VCaP (cell line): ENCODE measurements around the gene KRT35.
A peak's percentile ranks its signal among the peaks of the same experiment; 100 is the strongest.

Experiments used
- H3K27ac ChIP-seq: fragments of 450-650 bp; 2 replicates; pipeline ENCODE4 v1.5.1; 2017
- TF ChIP-seq, protein P1 (sequence below): fragments of 450-650 bp; conservative IDR thresholded peaks from 2 replicates; pipeline ENCODE4 v1.5.1; 2017; ENCODE audit warnings: mild to moderate bottlenecking, moderate library complexity

The KRT35 gene

DNA sequence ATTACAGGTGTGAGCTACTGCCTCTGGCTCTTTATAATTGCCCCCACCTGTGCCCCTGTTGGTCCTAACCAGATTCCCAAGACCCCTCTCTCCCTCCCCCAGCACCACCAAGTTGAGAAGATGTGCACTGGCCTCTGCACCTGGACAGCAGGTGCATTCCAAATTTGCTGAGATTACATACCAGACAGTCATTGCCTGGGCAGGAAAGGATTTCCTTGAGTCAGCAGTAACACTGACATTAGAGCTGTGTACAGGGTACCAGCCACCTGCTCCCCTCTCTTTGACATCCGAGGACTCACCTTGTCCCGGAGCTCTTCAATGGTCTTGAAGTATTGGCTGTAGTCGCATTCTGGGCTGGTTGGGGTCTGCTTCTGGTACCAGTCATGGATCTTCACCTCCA is 37.1 kb upstream of the KRT35 start:
- H3K27ac ChIP-seq, result no peak overlapping the region
- TF ChIP-seq, protein P1, sequence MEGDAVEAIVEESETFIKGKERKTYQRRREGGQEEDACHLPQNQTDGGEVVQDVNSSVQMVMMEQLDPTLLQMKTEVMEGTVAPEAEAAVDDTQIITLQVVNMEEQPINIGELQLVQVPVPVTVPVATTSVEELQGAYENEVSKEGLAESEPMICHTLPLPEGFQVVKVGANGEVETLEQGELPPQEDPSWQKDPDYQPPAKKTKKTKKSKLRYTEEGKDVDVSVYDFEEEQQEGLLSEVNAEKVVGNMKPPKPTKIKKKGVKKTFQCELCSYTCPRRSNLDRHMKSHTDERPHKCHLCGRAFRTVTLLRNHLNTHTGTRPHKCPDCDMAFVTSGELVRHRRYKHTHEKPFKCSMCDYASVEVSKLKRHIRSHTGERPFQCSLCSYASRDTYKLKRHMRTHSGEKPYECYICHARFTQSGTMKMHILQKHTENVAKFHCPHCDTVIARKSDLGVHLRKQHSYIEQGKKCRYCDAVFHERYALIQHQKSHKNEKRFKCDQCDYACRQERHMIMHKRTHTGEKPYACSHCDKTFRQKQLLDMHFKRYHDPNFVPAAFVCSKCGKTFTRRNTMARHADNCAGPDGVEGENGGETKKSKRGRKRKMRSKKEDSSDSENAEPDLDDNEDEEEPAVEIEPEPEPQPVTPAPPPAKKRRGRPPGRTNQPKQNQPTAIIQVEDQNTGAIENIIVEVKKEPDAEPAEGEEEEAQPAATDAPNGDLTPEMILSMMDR, result no peak

DNA sequence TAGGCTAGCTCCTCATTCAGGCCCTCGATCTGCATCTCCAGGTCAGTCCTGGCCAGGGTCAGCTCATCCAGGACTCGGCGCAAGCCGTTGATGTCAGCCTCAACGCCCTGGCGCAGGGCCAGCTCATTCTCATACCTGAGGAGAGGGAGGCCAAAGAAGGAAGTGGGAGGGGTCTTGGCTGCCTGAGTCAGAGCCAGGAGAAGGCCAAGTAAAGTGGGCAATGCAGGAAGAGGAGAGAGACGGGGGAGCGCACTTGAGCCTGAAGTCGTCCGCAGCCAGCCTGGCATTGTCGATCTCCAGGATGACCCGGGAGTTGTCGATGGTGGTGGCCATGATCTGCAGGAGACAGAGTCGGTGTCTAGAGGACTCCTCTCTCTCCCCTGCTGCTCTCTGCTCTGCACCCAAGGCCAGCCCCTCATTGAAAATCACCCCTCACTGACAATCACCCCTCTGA is 35.9 kb upstream of the KRT35 start:
- H3K27ac ChIP-seq, result no peak overlapping the region

DNA sequence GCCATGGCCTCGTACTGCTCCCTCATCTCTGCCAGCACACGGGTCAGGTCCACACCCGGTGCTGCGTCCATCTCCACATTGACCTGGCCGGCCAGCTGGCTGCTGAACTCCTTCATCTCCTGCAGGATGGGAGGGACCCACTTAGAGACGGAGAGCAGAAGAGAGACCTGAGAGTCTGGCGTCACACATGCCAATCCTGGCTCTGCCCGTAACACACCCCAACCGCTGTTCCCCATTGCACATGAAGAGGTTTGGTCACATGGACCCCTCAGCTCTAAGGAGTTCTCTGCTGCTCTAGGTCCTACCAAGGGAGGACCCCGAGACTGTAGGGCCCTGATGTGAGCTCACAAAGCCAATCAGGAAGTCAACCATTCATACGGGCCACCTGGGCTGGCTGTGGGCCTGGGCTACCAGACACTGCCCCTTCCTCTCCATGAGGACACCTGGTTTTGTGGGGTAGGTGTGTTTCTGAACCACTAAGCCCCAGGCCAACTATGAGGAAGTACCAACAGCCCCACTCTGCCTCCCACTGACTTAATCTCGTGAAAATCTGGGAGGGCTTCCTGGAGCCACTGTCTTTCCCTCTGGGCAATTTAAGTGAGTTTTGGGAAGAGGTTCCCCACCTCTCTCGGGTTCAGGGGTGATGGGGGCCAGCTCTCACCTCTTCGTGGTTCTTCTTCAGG is 35.3 kb upstream of the KRT35 start:
- TF ChIP-seq, protein P1, result no peak
- H3K27ac ChIP-seq, result no peak overlapping the region

More for the DNA sequence above, 35.9 kb upstream of the KRT35 start:
- TF ChIP-seq, protein P1, result no peak

DNA sequence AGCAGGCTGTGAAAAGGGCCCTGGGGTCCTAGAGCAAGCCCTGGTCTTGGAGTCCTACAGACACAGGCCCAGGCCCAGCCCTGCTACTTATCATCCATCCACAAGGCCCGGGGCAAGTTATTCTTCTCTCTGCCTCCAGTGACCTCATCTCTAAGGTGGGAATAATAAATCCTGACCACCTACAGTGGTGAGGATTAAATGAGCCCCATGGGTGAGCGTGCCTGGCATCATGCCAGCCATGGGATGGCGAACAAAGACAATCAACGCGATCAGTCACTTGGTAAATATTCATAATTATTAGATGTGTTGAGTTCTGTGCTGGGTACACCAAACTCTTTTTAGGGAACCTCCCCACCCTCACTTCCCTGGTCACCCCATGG is 32.2 kb upstream of the KRT35 start:
- TF ChIP-seq, protein P1, result no peak
- no peak overlapping the region for H3K27ac ChIP-seq

DNA sequence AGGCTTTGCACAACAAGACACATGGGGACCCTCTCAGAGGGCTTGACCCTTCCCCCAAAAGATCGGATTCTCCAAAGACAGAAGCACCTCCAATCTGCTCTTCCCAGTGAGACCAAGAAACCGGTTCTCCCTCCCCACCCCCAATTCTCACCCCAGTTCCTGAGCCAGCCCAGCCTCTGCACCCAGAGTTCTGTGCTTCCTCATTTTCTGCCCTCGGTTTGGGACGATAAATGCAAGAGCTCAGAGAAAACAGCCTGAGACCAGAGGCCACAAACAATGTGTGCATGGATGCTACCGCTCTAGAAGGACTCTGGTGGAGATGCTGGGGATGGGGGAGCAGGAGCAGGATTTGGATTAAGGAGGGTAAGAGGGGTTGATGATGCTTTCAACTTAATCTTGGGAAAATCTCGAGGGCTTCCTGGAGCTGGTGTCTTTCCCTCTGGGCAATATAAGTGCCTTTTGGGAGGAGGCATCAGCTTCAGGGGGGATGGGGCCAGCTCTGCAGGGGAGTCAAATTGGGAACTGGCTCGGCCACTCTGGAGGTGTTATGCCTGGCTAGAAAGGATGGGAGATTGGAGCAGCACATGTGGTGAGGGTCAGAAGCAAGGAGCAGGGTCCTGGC is 31.7 kb upstream of the KRT35 start:
- TF ChIP-seq, protein P1, result no peak
- no peak overlapping the region for H3K27ac ChIP-seq

DNA sequence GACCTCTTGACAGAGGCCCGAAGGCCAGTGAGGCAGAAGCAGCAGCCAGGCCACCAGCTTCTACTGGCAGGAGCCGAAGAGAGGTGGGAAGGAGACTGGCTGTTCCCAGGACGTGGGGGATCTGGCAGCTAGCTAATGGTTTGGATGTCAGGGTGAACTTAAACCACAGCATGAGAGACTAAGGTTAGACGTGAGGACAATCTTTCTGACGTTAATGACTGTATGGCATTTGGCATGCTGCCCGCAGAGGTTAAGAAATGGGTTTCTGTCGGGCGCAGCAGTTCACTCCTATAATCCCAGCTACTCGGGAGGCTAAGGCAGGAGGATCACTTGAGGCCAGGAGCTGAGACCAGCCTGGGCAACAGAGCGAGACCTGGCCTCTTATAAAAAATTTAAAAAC is 30.8 kb upstream of the KRT35 start:
- TF ChIP-seq, protein P1, result no peak

DNA sequence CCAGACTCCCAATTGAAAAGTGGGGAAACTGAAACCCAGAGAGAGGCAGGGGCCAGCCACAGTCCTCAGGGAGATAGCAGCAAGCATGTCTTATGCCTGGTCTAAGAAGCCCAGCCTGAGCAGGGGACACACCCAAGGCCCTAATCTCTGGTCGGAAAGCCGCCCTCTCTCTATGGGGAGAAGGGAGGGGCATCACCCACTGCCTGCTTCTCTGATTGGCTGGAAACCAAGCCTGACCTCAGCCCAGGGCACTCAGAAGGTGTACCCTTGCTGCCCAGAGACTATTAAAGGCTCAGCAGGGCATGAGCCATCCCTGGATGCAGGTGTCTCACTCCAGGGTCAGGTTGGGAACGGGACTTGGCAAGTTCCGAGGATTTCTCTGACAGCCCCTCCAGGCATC is 30.2 kb upstream of the KRT35 start:
- TF ChIP-seq, protein P1, result no peak
- peak overlapping the region; percentile 50 for H3K27ac ChIP-seq

More for the DNA sequence above, 30.8 kb upstream of the KRT35 start:
- H3K27ac ChIP-seq, result peak overlapping the region; percentile 50
